A549 treated with AZD2906 at 1 μM for 4 hours (cell line): Measurements from ENCODE around the gene MAT2B. TPM values are rescaled to one million over a fixed set of nuclear protein-coding genes. Genes with fewer than 3 reads are reported as not detected.

Source experiments
- total RNA-seq: library from RNA; stranded (reverse); fragments of 200-300 nt; extraction: Qiagen RNA extraction; gene quantifications from 5 replicates; pipeline ENCODE4 v1.2.3, GENCODE V29; 2022

Gene MAT2B
- total RNA-seq: 42.2 to 48.9 TPM (median 46.5 TPM) in 5 replicates

GRCh38 chr5:163505368-163506094 lies at the start of gene MAT2B:
MAT2B (plus strand) TSS chr5:163505619; CDS start chr5:163505687, 68 bp downstream.

GRCh38 chr5:163459819-163460561 lies 45.4 kb upstream of the MAT2B start, which contains the start of gene NUDCD2:
NUDCD2 (minus strand) TSS chr5:163460102; CDS start chr5:163460050, 52 bp downstream.

GRCh38 chr5:163460562-163461171 lies 44.8 kb upstream of the MAT2B start, which contains the start of gene HMMR:
HMMR (plus strand) TSS chr5:163460632; CDS start chr5:163460693, 61 bp downstream.

Other genes starting within 250 kb of the MAT2B start
- gene CCNG1, start 68.0 kb upstream of the MAT2B start, total RNA-seq: 52.0 to 63.8 TPM (median 59.7 TPM) in 5 replicates
- gene NUDCD2, start 45.5 kb upstream of the MAT2B start, total RNA-seq: 27.9 to 33.8 TPM (median 31.8 TPM) in 5 replicates
- gene HMMR, start 45.0 kb upstream of the MAT2B start, total RNA-seq: 19.7 to 28.1 TPM (median 22.9 TPM) in 5 replicates